ENCODE results near the gene RPS19BP1. TPM values are rescaled to one million over a fixed set of nuclear protein-coding genes. Genes with fewer than 3 reads are reported as not detected.

RPS19BP1 gene
- total and polyA plus RNA-seq, 2 of the 8 experiments (the other 6 are each of a cell fraction or from before 2014, with no cell fraction given) = 77.9 to 97.9 TPM

GRCh38 chr22:39488563-39489083 is 43.9 kb downstream of the RPS19BP1 start:
- POLR2A ChIA-PET (ENCODE audit: partially characterized antibody) = interaction anchor here (1.7 to 7.0 kb wide), 2 partner anchors 20 to 34 kb away, joined by 5 to 83 read pairs; partner anchors contain the start of gene ATF4
- Histone ChIP-seq H2BK120ac (replicated peaks; ENCODE audit: low read depth, low read length) (no peak overlapping the region), H2BK15ac (ENCODE audit: low read length) (no peak overlapping the region), H2AK5ac (ENCODE audit: low read depth, low read length) (no peak overlapping the region), H3K9ac (replicated peaks in 1 of 4; ENCODE audit: extremely low read depth in 1 of 4, low read depth in 3 of 4, low read length in 3 of 4) (no peak overlapping the region), H3K79me2 (ENCODE audit: control insufficient read depth in 1 of 2, insufficient read depth in 2 of 2, low read length in 2 of 2) (no peaks in the 10 kb centered on the region), H3K27ac (ENCODE audit: low read depth, low read length) (no peak overlapping the region), H3K4me2 (ENCODE audit: insufficient read depth in 1 of 2, low read depth in 2 of 2, low read length in 2 of 2) (no peak overlapping the region), H3K4ac (replicated peaks; ENCODE audit: insufficient read length, low read depth, low read length) (no peak overlapping the region), H2BK20ac (ENCODE audit: low read length) (no peak overlapping the region), H3K23me2 (ENCODE audit: low read depth, low read length) (no peaks in the 10 kb centered on the region), H4K5ac (ENCODE audit: insufficient read length, low read depth, low read length) (no peak overlapping the region), H4K91ac (replicated peaks; ENCODE audit: insufficient read length, low read length) (no peak overlapping the region), H3K9me3 (ENCODE audit: insufficient read depth in 2 of 2, low read depth in 1 of 2, low read length in 1 of 2) (no peaks in the 10 kb centered on the region), H2AFZ (ENCODE audit: low read length) (no peak overlapping the region), H3K23ac (ENCODE audit: insufficient read length) (no peak overlapping the region), H3K36me3 (ENCODE audit: control insufficient read depth in 2 of 4, insufficient read depth in 4 of 4, low read length in 3 of 4) (no peaks in the 10 kb centered on the region), H3K27me3 (replicated peaks in 1 of 4; ENCODE audit: control insufficient read depth in 3 of 4, extremely low read depth in 1 of 4, insufficient read depth in 3 of 4, low read length in 3 of 4) (peaks cover 0 to under 1% (median 0%) of the 10 kb centered on the region in 4 experiments; a peak in 1 of 7 replicates), H3K4me1 (replicated peaks in 1 of 4; ENCODE audit: control insufficient read depth in 3 of 4, insufficient read depth in 4 of 4, low read length in 3 of 4) (peaks cover 0 to 6% (median 4%) of the 10 kb centered on the region in 4 experiments; a peak in 4 of 7 replicates), H3K56ac (replicated peaks; ENCODE audit: insufficient read length, low read depth, low read length) (no peak overlapping the region), H3K14ac (ENCODE audit: insufficient read length) (no peak overlapping the region), H3K18ac (ENCODE audit: extremely low read depth, low read length) (no peak overlapping the region), H3K79me1 (ENCODE audit: low read depth, low read length) (no peaks in the 10 kb centered on the region), H3K4me3 (ENCODE audit: extremely low read depth in 1 of 4, insufficient read depth in 2 of 4, low read depth in 3 of 4, low read length in 4 of 4) (no peak overlapping the region), H2BK5ac (ENCODE audit: low read depth, low read length) (no peak overlapping the region), H4K20me1 (replicated peaks in 1 of 2; ENCODE audit: control insufficient read depth in 1 of 2, insufficient read depth in 2 of 2, low read length in 2 of 2) (peaks cover 0 to 3% of the 10 kb centered on the region in 2 experiments), H2BK12ac (ENCODE audit: low read depth, low read length) (no peak overlapping the region), H4K8ac (ENCODE audit: extremely low read depth, insufficient read depth, low read length) (no peak overlapping the region)
- CTCF ChIA-PET (ENCODE audit: partially characterized antibody) = interaction anchor here (1.0 to 19.7 kb wide), 6 partner anchors 9 to 60 kb away, joined by 3 to 361 read pairs (median 6); partner anchors contain the start of gene RPS19BP1
- DNase-seq (ENCODE audit: low read depth in 1 of 2, low spot score in 2 of 2) (no peak), FAIRE-seq (no peak)
- WGBS, 2 experiments (ENCODE audit: extremely low coverage in 1 of 2, insufficient coverage in 1 of 2, insufficient read length in 1 of 2, insufficient replicate concordance in 2 of 2, low coverage in 1 of 2, low lambda C conversion rate in 2 of 2, missing lambda C conversion rate in 1 of 2) = 92% methylated on average over 29 of the region's 39 CpGs; no CpG with 5 or more reads in 1 of the 2 experiments
- TF ChIP-seq ASH2L (IDR thresholded peaks at IDR 0.05; ENCODE audit: low read length) (no peak), ATF2 (IDR thresholded peaks at IDR 0.05; ENCODE audit: low read length) (no peak), E2F6 (IDR thresholded peaks at IDR 0.05) (no peak), SUZ12 (IDR thresholded peaks at IDR 0.05; ENCODE audit: low read length) (no peak), SP4 (IDR thresholded peaks at IDR 0.05; ENCODE audit: low read length) (no peak), SP2 (IDR thresholded peaks at IDR 0.05; ENCODE audit: low read length) (no peak), TBP (IDR thresholded peaks at IDR 0.05; ENCODE audit: low read depth, low read length) (no peak), USF2 (IDR thresholded peaks at IDR 0.05; ENCODE audit: low read length) (no peak), TCF12 (IDR thresholded peaks at IDR 0.05; ENCODE audit: low read depth, low read length) (no peak), KDM4A (IDR thresholded peaks at IDR 0.05; ENCODE audit: low read depth, low read length, severe bottlenecking) (no peak)
